Activated naive CD4-positive, alpha-beta T cell treated with Interleukin-2 at 50 U/mL for 16 hours (primary cell): ENCODE results near the gene RBM38.
"Not testable (repeated sequence)": the region's sequence is repeated elsewhere in the genome, so short reads cannot be mapped to it uniquely, and the experiment has no call there.

Experiments
- DNase-seq: peaks from one replicate; pipeline ENCODE4 v3.0.0-alpha.2; 2020

The RBM38 gene

GRCh38 chr20:57404419-57405072 lies 13.3 kb downstream of the RBM38 start:
- no peak for DNase-seq

- no peak for DNase-seq
Measured at GRCh38 chr20:57405236-57406016, 14.2 kb downstream of the RBM38 start.

- no peak for DNase-seq
Measured at GRCh38 chr20:57407541-57407956, 16.4 kb downstream of the RBM38 start.

GRCh38 chr20:57408131-57408530 lies 16.9 kb downstream of the RBM38 start:
- no peak for DNase-seq

- no peak for DNase-seq
Measured at GRCh38 chr20:57408536-57409233, 17.5 kb downstream of the RBM38 start.

GRCh38 chr20:57409316-57409671 lies 18.1 kb downstream of the RBM38 start:
- DNase-seq = no peak

- no peak for DNase-seq
Measured at GRCh38 chr20:57409672-57410397, 18.6 kb downstream of the RBM38 start.

- DNase-seq = no peak
Measured at GRCh38 chr20:57410398-57410920, 19.3 kb downstream of the RBM38 start.

GRCh38 chr20:57410924-57411323 lies 19.7 kb downstream of the RBM38 start:
- no peak for DNase-seq

GRCh38 chr20:57411406-57412283 lies 20.4 kb downstream of the RBM38 start:
- no peak for DNase-seq

GRCh38 chr20:57412347-57413029 lies 21.3 kb downstream of the RBM38 start:
- no peak for DNase-seq

GRCh38 chr20:57413986-57414385 lies 22.8 kb downstream of the RBM38 start:
- no peak for DNase-seq

GRCh38 chr20:57414867-57415592 lies 23.8 kb downstream of the RBM38 start:
- DNase-seq = no peak

GRCh38 chr20:57415771-57416170 lies 24.6 kb downstream of the RBM38 start:
- no peak for DNase-seq

GRCh38 chr20:57416296-57417022 lies 25.3 kb downstream of the RBM38 start:
- DNase-seq = no peak

- no peak for DNase-seq
Measured at GRCh38 chr20:57417051-57417689, 26.0 kb downstream of the RBM38 start.

- no peak for DNase-seq
Measured at GRCh38 chr20:57417830-57418780, 26.9 kb downstream of the RBM38 start.

- DNase-seq = not testable (repeated sequence)
Measured at GRCh38 chr20:57419479-57419878, 28.3 kb downstream of the RBM38 start.
